CD4-positive, alpha-beta T cell treated with Interleukin-12 subunit alpha and Interleukin-12 subunit beta, for 1 hour (primary cell): ENCODE results near the gene PSMB9.
"Not testable (repeated sequence)": the region's sequence is repeated elsewhere in the genome, so short reads cannot be mapped to it uniquely, and the experiment has no call there.

ENCODE experiments used
- DNase-seq: peaks from one replicate; pipeline ENCODE4 v3.0.0-alpha.2; 2020

Gene PSMB9

GRCh38 chr6:32865724-32866443 lies 11.9 kb downstream of the PSMB9 start:
- DNase-seq = no peak

- DNase-seq = peak; percentile 38
Observed at GRCh38 chr6:32867022-32867477, 13.1 kb downstream of the PSMB9 start.

GRCh38 chr6:32867554-32868256 lies 13.7 kb downstream of the PSMB9 start:
- no peak for DNase-seq

- peak; percentile 89 for DNase-seq
Observed at GRCh38 chr6:32868257-32868788, 14.3 kb downstream of the PSMB9 start.

GRCh38 chr6:32873947-32874346 lies 20.0 kb downstream of the PSMB9 start:
- DNase-seq = not testable (repeated sequence)

- no peak for DNase-seq
Observed at GRCh38 chr6:32876603-32877002, 22.6 kb downstream of the PSMB9 start.

GRCh38 chr6:32879691-32880090 lies 25.7 kb downstream of the PSMB9 start:
- no peak for DNase-seq

GRCh38 chr6:32880962-32881361 lies 27.0 kb downstream of the PSMB9 start:
- not testable (repeated sequence) for DNase-seq

- DNase-seq = no peak
Observed at GRCh38 chr6:32882879-32883250, 28.9 kb downstream of the PSMB9 start.

GRCh38 chr6:32883789-32884188 lies 29.8 kb downstream of the PSMB9 start:
- DNase-seq = no peak

- peak; percentile 81 for DNase-seq
Observed at GRCh38 chr6:32885698-32886286, 31.8 kb downstream of the PSMB9 start.

- no peak for DNase-seq
Observed at GRCh38 chr6:32886681-32887383, 32.8 kb downstream of the PSMB9 start.

- DNase-seq = no peak
Observed at GRCh38 chr6:32887616-32888015, 33.6 kb downstream of the PSMB9 start.

GRCh38 chr6:32888576-32888975 lies 34.6 kb downstream of the PSMB9 start:
- no peak for DNase-seq

- DNase-seq = no peak
Observed at GRCh38 chr6:32889533-32889932, 35.5 kb downstream of the PSMB9 start.

- no peak for DNase-seq
Observed at GRCh38 chr6:32890831-32891230, 36.8 kb downstream of the PSMB9 start.

- DNase-seq = peak; percentile 95
Observed at GRCh38 chr6:32894085-32895005, 40.4 kb downstream of the PSMB9 start.

GRCh38 chr6:32895006-32895345 lies 41.0 kb downstream of the PSMB9 start:
- no peak for DNase-seq

GRCh38 chr6:32903952-32904351 lies 50.0 kb downstream of the PSMB9 start:
- DNase-seq = no peak

GRCh38 chr6:32905078-32905477 lies 51.1 kb downstream of the PSMB9 start:
- no peak for DNase-seq

GRCh38 chr6:32906539-32906938 lies 52.5 kb downstream of the PSMB9 start:
- DNase-seq = no peak

GRCh38 chr6:32908897-32909296 lies 54.9 kb downstream of the PSMB9 start:
- DNase-seq = no peak
